Fibroblast of lung (primary cell): Measurements from ENCODE around the gene FMNL1.

ENCODE experiments used
- EZH2 ChIP-seq: IDR thresholded peaks from 2 replicates; pipeline ENCODE4 v1.5.1; 2012; ENCODE audit warnings: low read length, control low read depth, mild to moderate bottlenecking; ENCODE audit errors: missing control alignments
- TF ChIP-seq, protein P1 (sequence below), 2 donors: IDR thresholded peaks in 1 of 2; conservative IDR thresholded peaks in 1 of 2; 1 replicate in 1 of 2; 2 replicates in 1 of 2; pipeline ENCODE4 v1.5.1; 2011 to 2012; ENCODE audit warnings: low read length in 2 of 2, control low read depth in 1 of 2, inconsistent platforms in 1 of 2, low read depth in 1 of 2, mild to moderate bottlenecking in 1 of 2

GRCh38 chr17:45234641-45235415, 13.1 kb downstream of the FMNL1 start:
- no peak for TF ChIP-seq EZH2
- TF ChIP-seq, protein P1, sequence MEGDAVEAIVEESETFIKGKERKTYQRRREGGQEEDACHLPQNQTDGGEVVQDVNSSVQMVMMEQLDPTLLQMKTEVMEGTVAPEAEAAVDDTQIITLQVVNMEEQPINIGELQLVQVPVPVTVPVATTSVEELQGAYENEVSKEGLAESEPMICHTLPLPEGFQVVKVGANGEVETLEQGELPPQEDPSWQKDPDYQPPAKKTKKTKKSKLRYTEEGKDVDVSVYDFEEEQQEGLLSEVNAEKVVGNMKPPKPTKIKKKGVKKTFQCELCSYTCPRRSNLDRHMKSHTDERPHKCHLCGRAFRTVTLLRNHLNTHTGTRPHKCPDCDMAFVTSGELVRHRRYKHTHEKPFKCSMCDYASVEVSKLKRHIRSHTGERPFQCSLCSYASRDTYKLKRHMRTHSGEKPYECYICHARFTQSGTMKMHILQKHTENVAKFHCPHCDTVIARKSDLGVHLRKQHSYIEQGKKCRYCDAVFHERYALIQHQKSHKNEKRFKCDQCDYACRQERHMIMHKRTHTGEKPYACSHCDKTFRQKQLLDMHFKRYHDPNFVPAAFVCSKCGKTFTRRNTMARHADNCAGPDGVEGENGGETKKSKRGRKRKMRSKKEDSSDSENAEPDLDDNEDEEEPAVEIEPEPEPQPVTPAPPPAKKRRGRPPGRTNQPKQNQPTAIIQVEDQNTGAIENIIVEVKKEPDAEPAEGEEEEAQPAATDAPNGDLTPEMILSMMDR (conservative IDR thresholded peaks at IDR 0.05 in 1 of 2, IDR thresholded peaks at IDR 0.05 in 1 of 2; ENCODE audit: low read depth in 1 of 2, low read length in 2 of 2), result peak in 1 of 2 donors; percentile 22
